Measurements from ENCODE around the gene RPRD1B.

DNA sequence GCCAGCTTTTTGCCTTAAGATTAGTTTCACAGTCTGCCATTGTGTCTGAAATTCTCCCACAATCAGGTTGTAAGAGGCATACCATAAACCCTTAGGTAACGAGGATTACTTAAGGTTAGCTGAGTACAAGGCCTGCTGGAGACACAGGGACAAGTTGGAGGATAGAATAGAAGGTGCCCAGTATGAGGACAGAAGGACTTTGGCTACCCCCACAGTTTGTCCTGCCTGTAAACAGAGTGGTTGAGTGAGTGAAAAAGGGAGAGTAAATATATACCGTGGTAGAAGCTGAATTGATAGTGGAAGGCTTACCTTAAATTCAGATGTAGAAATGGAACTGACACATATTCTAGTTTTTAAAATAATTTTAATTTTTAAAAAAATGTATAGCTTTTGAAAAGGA, 19.3 kb downstream of the RPRD1B start:
- TF ChIP-seq MYC (IDR thresholded peaks at IDR 0.05; ENCODE audit: borderline replicate concordance, low read length), result no peak
- no peak for TF ChIP-seq EP300 (IDR thresholded peaks at IDR 0.05)
- TF ChIP-seq, protein P1, sequence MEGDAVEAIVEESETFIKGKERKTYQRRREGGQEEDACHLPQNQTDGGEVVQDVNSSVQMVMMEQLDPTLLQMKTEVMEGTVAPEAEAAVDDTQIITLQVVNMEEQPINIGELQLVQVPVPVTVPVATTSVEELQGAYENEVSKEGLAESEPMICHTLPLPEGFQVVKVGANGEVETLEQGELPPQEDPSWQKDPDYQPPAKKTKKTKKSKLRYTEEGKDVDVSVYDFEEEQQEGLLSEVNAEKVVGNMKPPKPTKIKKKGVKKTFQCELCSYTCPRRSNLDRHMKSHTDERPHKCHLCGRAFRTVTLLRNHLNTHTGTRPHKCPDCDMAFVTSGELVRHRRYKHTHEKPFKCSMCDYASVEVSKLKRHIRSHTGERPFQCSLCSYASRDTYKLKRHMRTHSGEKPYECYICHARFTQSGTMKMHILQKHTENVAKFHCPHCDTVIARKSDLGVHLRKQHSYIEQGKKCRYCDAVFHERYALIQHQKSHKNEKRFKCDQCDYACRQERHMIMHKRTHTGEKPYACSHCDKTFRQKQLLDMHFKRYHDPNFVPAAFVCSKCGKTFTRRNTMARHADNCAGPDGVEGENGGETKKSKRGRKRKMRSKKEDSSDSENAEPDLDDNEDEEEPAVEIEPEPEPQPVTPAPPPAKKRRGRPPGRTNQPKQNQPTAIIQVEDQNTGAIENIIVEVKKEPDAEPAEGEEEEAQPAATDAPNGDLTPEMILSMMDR (IDR thresholded peaks at IDR 0.05), result no peak
- no peak for TF ChIP-seq KDM1A (IDR thresholded peaks at IDR 0.05; ENCODE audit: low read depth)
- TF ChIP-seq FOSB (CRISPR knock-in tag; IDR thresholded peaks at IDR 0.05), result no peak
- TF ChIP-seq CEBPB (IDR thresholded peaks at IDR 0.05), result no peak
- no peak for TF ChIP-seq ZSCAN20 (CRISPR knock-in tag; IDR thresholded peaks at IDR 0.05)
- TF ChIP-seq, protein P2, sequence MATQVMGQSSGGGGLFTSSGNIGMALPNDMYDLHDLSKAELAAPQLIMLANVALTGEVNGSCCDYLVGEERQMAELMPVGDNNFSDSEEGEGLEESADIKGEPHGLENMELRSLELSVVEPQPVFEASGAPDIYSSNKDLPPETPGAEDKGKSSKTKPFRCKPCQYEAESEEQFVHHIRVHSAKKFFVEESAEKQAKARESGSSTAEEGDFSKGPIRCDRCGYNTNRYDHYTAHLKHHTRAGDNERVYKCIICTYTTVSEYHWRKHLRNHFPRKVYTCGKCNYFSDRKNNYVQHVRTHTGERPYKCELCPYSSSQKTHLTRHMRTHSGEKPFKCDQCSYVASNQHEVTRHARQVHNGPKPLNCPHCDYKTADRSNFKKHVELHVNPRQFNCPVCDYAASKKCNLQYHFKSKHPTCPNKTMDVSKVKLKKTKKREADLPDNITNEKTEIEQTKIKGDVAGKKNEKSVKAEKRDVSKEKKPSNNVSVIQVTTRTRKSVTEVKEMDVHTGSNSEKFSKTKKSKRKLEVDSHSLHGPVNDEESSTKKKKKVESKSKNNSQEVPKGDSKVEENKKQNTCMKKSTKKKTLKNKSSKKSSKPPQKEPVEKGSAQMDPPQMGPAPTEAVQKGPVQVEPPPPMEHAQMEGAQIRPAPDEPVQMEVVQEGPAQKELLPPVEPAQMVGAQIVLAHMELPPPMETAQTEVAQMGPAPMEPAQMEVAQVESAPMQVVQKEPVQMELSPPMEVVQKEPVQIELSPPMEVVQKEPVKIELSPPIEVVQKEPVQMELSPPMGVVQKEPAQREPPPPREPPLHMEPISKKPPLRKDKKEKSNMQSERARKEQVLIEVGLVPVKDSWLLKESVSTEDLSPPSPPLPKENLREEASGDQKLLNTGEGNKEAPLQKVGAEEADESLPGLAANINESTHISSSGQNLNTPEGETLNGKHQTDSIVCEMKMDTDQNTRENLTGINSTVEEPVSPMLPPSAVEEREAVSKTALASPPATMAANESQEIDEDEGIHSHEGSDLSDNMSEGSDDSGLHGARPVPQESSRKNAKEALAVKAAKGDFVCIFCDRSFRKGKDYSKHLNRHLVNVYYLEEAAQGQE (IDR thresholded peaks at IDR 0.05), result no peak
- TF ChIP-seq RFX5 (IDR thresholded peaks at IDR 0.05), result no peak
- no peak for TF ChIP-seq POLR2A (IDR thresholded peaks at IDR 0.05; ENCODE audit: low read length)
- TF ChIP-seq, protein P3, sequence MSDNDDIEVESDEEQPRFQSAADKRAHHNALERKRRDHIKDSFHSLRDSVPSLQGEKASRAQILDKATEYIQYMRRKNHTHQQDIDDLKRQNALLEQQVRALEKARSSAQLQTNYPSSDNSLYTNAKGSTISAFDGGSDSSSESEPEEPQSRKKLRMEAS (IDR thresholded peaks at IDR 0.05), result no peak
- TF ChIP-seq JUNB (IDR thresholded peaks at IDR 0.05), result no peak

Measured in A549 (cell line).